ENCODE measurements around the gene SPRR5. TPM values are rescaled to one million over a fixed set of nuclear protein-coding genes. Genes with fewer than 3 reads are reported as not detected.

SPRR5 gene
- total and polyA plus RNA-seq, 2 of the 8 experiments (the other 6 are each of a cell fraction or from before 2014, with no cell fraction given), result not detected

- Histone ChIP-seq H3K4ac (replicated peaks; ENCODE audit: insufficient read length, low read depth, low read length) (no peak overlapping the region), H2BK5ac (ENCODE audit: low read depth, low read length) (no peak overlapping the region), H3K4me1 (replicated peaks in 1 of 4; ENCODE audit: control insufficient read depth in 3 of 4, insufficient read depth in 4 of 4, low read length in 3 of 4) (no peaks in the 10 kb centered on the region), H3K79me2 (ENCODE audit: control insufficient read depth in 1 of 2, insufficient read depth in 2 of 2, low read length in 2 of 2) (no peaks in the 10 kb centered on the region), H2BK15ac (ENCODE audit: low read length) (no peak overlapping the region), H3K14ac (ENCODE audit: insufficient read length) (no peak overlapping the region), H4K8ac (ENCODE audit: extremely low read depth, insufficient read depth, low read length) (no peak overlapping the region), H3K79me1 (ENCODE audit: low read depth, low read length) (no peaks in the 10 kb centered on the region), H3K9ac (replicated peaks in 1 of 4; ENCODE audit: extremely low read depth in 1 of 4, low read depth in 3 of 4, low read length in 3 of 4) (no peak overlapping the region), H2AFZ (ENCODE audit: low read length) (no peak overlapping the region), H3K27me3 (replicated peaks in 1 of 4; ENCODE audit: control insufficient read depth in 3 of 4, extremely low read depth in 1 of 4, insufficient read depth in 3 of 4, low read length in 3 of 4) (no peaks in the 10 kb centered on the region), H3K56ac (replicated peaks; ENCODE audit: insufficient read length, low read depth, low read length) (no peak overlapping the region), H3K36me3 (ENCODE audit: control insufficient read depth in 2 of 4, insufficient read depth in 4 of 4, low read length in 3 of 4) (no peaks in the 10 kb centered on the region), H3K18ac (ENCODE audit: extremely low read depth, low read length) (no peak overlapping the region), H4K5ac (ENCODE audit: insufficient read length, low read depth, low read length) (no peak overlapping the region), H3K23me2 (ENCODE audit: low read depth, low read length) (no peaks in the 10 kb centered on the region), H3K9me3 (ENCODE audit: insufficient read depth in 2 of 2, low read depth in 1 of 2, low read length in 1 of 2) (peaks cover 4 to 14% of the 10 kb centered on the region in 2 experiments; a peak in 3 of 4 replicates), H2BK120ac (replicated peaks; ENCODE audit: low read depth, low read length) (no peak overlapping the region), H3K27ac (ENCODE audit: low read depth, low read length) (no peak overlapping the region), H3K4me2 (ENCODE audit: insufficient read depth in 1 of 2, low read depth in 2 of 2, low read length in 2 of 2) (no peak overlapping the region), H2AK5ac (ENCODE audit: low read depth, low read length) (no peak overlapping the region), H3K23ac (ENCODE audit: insufficient read length) (no peak overlapping the region), H2BK20ac (ENCODE audit: low read length) (no peak overlapping the region), H3K4me3 (ENCODE audit: extremely low read depth in 1 of 4, insufficient read depth in 2 of 4, low read depth in 3 of 4, low read length in 4 of 4) (no peak overlapping the region), H4K91ac (replicated peaks; ENCODE audit: insufficient read length, low read length) (no peak overlapping the region), H4K20me1 (replicated peaks in 1 of 2; ENCODE audit: control insufficient read depth in 1 of 2, insufficient read depth in 2 of 2, low read length in 2 of 2) (no peaks in the 10 kb centered on the region), H2BK12ac (ENCODE audit: low read depth, low read length) (no peak overlapping the region)
- POLR2A ChIA-PET (ENCODE audit: partially characterized antibody), result no interaction called here
- CTCF ChIA-PET (ENCODE audit: partially characterized antibody), result interaction anchor here (0.9 to 2.3 kb wide), 3 partner anchors 34 to 288 kb away, joined by 4 to 9 read pairs (median 4); no protein-coding TSS in a partner anchor
- 88% methylated on average over 7 of the region's 7 CpGs; no CpG with 5 or more reads in 1 of the 2 experiments for WGBS, 2 experiments (ENCODE audit: extremely low coverage in 1 of 2, insufficient coverage in 1 of 2, insufficient read length in 1 of 2, insufficient replicate concordance in 2 of 2, low coverage in 1 of 2, low lambda C conversion rate in 2 of 2, missing lambda C conversion rate in 1 of 2)
- TF ChIP-seq E2F6 (IDR thresholded peaks at IDR 0.05) (no peak), BCL11A (IDR thresholded peaks at IDR 0.05; ENCODE audit: low read depth in 2 of 2, low read length in 2 of 2) (no peak), TEAD4 (IDR thresholded peaks at IDR 0.05; ENCODE audit: low read depth, low read length) (no peak)
- DNase-seq (ENCODE audit: low read depth in 1 of 2, low spot score in 2 of 2), result no peak
- FAIRE-seq, result no peak
These were observed 42.1 kb upstream of the SPRR5 start for GRCh38 chr1:152904688-152905440.

Measured in H1 (cell line).